PFSK-1 (cell line): ENCODE measurements around the gene GPR141.

Experiments used
- FOXP2 ChIP-seq: optimal IDR thresholded peaks from 2 replicates; pipeline ENCODE3; 2011; ENCODE audit warnings: borderline replicate concordance, control low read depth, inconsistent platforms; ENCODE audit not compliant: insufficient read depth; ENCODE audit errors: extremely low read length, extremely low read depth
- POLR2AphosphoS5 ChIP-seq: IDR thresholded peaks from 2 replicates; pipeline ENCODE4 v1.6.1; 2012; ENCODE audit warnings: low read depth, mild to moderate bottlenecking, control low read depth, low read length, moderate library complexity
- SIN3A ChIP-seq: IDR thresholded peaks from 2 replicates; pipeline ENCODE4 v1.6.1; 2012; ENCODE audit warnings: mild to moderate bottlenecking, low read length, moderate library complexity, borderline replicate concordance; ENCODE audit not compliant: insufficient read depth
- TAF1 ChIP-seq: IDR thresholded peaks from 2 replicates; pipeline ENCODE4 v1.6.1; 2012; ENCODE audit warnings: low read length, control low read depth, borderline replicate concordance; ENCODE audit not compliant: insufficient read depth
- TF ChIP-seq, protein P1 (sequence below), 2 experiments: IDR thresholded peaks; 2 replicates each; pipeline versions ENCODE4 v1.6.1 to v1.8.0; 2011 to 2012; ENCODE audit warnings: low read depth in 2 of 2, low read length in 2 of 2, control low read depth in 1 of 2, inconsistent platforms in 1 of 2, mild to moderate bottlenecking in 1 of 2, moderate library complexity in 1 of 2; ENCODE audit not compliant: insufficient read depth in 1 of 2

DNA sequence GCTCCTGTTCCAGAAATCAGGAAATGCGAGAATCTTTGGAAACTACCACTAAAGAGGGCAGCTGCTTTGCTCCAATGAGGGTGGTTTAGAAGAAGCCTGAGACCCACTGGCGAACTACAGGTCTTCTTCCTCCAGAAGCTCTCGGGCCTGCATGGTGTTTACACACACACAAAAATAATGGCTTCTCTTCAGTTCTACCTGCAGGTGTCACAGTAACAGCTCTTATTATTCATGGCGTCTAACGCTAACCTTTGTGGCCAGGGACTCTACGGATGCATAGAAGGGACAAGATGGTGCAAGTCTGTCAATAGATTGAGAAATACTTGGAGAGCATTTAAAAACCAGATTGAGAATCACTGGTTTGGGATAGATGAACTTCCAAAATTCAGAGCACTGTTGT, 22.4 kb downstream of the GPR141 start:
- TF ChIP-seq POLR2AphosphoS5 = no peak
- TF ChIP-seq SIN3A = no peak
- TF ChIP-seq TAF1 = no peak
- TF ChIP-seq, protein P1, sequence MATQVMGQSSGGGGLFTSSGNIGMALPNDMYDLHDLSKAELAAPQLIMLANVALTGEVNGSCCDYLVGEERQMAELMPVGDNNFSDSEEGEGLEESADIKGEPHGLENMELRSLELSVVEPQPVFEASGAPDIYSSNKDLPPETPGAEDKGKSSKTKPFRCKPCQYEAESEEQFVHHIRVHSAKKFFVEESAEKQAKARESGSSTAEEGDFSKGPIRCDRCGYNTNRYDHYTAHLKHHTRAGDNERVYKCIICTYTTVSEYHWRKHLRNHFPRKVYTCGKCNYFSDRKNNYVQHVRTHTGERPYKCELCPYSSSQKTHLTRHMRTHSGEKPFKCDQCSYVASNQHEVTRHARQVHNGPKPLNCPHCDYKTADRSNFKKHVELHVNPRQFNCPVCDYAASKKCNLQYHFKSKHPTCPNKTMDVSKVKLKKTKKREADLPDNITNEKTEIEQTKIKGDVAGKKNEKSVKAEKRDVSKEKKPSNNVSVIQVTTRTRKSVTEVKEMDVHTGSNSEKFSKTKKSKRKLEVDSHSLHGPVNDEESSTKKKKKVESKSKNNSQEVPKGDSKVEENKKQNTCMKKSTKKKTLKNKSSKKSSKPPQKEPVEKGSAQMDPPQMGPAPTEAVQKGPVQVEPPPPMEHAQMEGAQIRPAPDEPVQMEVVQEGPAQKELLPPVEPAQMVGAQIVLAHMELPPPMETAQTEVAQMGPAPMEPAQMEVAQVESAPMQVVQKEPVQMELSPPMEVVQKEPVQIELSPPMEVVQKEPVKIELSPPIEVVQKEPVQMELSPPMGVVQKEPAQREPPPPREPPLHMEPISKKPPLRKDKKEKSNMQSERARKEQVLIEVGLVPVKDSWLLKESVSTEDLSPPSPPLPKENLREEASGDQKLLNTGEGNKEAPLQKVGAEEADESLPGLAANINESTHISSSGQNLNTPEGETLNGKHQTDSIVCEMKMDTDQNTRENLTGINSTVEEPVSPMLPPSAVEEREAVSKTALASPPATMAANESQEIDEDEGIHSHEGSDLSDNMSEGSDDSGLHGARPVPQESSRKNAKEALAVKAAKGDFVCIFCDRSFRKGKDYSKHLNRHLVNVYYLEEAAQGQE (IDR thresholded peaks at IDR 0.05; ENCODE audit: insufficient read depth in 1 of 2, low read depth in 2 of 2, low read length in 2 of 2) = no peak
- no peak for TF ChIP-seq FOXP2
